ENCODE data around the gene NOTO.
A peak's percentile ranks its signal among the peaks of the same experiment; 100 is the strongest.

The NOTO gene

DNA sequence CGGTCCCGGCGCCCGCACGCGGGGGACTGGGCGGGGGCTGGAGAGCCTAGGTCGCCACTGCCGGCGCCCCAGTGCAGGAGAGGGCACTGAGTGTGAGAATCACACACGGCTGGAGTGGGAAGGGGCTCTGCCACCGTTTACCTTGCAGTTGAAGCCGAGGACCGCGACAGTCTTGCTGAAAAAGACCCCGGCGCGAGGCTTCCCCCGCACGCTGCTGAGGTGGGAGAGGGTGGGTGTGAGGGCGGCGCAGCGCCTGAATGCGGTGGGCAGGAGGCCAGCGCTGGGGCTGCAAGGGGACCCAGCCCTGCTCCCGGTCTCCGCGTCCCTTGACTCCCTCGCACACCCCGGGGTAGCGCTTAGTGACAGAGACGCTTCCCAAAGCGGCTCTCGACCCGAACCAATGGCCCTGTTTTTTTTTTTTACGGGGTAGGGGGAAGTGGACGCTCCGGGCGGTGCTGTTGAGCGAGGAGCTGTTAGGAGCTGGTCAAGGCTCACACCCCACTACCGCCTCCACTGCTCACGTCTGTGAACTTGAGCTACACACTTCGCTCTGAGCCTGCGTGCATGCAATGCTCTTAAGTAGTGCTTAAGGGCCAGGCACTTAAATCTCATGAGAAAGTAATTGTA is 794 bp downstream of the NOTO start:
- DNase-seq: no peak

DNA sequence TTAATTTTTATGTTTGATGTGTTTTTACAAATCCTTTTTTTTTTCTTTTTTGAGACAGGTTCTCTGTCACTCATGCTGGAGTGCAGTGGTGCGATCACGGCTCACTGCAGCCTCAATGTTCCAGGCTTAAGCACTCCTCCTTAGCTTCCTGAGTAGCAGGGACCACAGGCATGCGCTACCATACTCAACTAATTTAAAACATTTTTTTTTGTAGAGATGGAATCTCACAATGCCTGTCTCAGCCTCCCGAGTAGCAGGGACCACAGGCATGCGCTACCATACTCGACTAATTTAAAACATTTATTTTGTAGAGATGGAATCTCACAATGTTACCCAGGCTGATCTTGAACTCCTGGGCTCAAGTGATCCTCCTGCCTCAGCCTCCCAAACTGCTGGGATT is 3.2 kb downstream of the NOTO start:
- no peak for DNase-seq

DNA sequence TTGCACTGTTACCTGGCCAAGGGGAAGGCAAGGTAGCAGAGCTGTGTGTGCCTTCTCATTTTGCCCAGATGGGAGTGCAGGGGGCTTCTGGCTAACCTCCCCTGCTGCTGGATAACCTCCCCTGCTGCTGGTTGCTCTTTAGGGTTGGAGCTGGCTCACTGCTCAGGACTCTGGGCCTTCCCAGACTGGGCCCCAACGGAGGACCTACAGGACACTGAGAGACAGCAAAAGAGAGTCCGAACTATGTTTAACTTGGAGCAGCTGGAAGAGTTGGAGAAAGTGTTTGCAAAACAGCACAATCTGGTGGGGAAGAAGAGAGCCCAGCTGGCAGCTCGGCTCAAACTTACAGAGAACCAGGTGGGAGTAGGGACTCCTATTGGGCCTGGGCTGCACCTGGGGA is 5.9 kb downstream of the NOTO start:
- no peak for DNase-seq

- DNase-seq: no peak
Observed at GRCh38 chr2:73210019-73210418, 7.6 kb downstream of the NOTO start.

DNA sequence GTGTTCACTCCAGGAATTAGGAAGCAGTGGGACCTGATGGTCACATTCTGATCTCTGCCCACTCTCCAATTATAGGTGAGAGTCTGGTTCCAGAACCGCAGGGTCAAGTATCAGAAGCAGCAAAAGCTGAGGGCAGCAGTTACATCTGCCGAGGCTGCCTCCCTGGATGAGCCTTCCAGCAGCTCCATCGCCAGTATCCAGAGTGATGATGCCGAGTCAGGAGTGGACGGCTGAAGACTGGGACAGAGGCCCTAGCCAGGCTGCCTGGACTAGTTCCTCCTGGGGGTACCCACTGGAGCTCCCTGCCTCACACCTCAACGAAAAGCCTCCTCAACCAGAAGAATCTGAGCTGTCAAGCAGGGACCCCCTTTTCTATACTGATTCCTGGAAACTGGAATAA is 8.3 kb downstream of the NOTO start:
- no peak for DNase-seq

- no peak for DNase-seq
Observed at GRCh38 chr2:73212098-73212447, 9.7 kb downstream of the NOTO start.

- DNase-seq: peak; percentile 70
Observed at GRCh38 chr2:73212448-73213176, 10.2 kb downstream of the NOTO start.

DNA sequence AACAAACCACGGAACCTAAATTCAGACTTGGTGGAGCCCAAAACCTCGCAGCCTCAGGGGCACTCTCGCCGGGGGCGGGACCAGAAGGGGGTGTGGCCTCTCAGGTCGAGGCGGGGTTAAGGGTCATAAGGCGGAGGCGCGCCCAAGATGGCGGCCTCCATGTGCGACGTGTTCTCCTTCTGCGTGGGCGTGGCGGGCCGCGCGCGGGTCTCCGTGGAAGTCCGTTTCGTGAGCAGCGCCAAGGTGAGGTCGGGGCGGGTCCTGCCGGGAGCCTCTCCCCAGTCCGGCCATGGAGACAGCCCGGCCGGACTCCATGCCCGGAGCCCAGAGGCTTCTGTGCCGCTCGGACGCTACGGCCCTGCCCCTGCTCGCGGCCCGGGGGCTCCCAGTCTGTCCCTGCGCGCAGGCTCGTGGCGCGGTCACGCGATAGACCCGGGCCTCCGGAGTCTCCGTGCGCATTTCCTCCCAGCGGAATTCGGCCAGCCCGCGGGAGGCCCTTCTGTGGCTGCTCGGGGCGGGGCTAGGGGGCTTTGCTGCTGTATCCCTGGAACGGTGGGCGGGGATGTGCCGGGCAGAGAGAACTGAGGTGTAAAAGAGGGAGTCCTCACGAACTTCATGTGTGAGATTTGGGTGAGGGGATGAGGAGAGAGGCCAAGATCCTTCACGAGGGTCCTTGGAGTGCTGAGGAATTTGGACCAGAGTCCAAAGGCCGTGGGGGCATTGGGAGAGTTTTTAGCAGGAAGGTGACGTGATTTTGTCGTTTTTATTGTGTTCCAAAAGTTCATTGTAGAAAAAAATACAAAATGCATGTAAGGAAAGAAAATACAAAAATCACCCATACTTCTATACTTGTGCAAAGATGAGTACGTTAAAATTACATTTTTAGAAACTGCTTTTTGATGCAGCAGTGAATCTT is 12.0 kb downstream of the NOTO start, which contains the start of gene SMYD5:
Gene SMYD5, plus strand, starts transcription at position 126 of the 916 bp plus-strand sequence. Its CDS starts 22 bp downstream, at position 148.
- DNase-seq: peak; percentile 90

DNA sequence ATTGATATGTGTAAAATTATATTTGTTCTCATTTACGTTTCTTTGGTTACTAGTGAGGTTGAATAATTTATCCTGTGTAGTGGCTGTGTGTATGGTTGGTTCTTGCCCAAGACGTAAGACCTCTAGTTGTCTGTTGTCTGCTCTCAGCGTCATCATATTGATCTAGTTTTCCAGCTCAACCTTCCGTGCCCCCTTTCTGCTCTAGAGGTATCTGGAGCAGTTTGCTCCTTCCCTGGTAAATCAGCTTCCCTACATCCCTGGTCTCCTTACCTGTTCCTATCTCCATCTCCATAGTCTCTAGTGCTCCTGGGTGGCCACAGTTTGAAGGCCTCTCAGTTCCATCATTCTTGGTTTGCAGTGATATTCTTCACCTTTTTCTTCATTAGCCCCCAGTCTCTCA is 12.9 kb downstream of the NOTO start:
- no peak for DNase-seq

- no peak for DNase-seq
Observed at GRCh38 chr2:73217160-73217559, 14.8 kb downstream of the NOTO start.

DNA sequence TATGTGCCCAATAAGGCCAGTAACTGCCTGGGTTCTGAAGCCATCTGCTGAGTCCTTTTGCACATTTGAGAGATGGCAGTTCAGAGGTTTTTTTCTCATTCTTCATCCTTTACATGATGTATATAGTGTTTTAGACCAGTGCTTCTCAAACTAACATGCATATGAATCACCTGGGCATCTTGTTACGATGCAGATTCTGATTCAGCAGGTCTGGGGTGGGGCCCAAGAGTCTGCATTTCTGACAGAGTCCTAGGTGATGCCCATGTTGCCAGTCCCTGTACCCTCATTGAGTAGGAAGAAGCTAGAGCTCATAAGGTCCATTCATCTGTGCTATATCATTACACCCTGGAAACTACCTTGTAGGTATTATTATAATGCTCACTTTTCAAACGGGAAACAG is 15.5 kb downstream of the NOTO start:
- DNase-seq: no peak

- no peak for DNase-seq
Observed at GRCh38 chr2:73218298-73218697, 15.9 kb downstream of the NOTO start.

DNA sequence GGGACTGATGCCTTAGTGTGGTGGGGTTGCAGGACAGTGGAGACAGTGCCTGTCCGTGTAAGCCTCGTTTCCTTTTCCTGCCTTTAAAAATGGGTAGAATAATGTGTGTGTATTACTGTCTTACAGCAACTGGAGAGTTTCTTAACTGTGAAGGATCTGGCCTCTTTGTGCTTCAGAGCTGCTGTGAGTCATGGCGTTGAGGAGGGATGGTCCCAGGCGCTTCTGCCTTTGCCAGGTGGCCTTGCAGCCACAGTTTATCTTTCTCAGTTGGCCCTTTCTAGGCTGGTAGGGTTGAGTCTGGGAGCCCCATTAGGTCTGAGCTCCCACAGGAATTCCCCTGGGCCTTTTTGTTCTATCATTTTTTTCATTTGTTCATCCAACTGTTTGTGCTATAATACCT is 21.4 kb downstream of the NOTO start:
- DNase-seq: no peak

DNA sequence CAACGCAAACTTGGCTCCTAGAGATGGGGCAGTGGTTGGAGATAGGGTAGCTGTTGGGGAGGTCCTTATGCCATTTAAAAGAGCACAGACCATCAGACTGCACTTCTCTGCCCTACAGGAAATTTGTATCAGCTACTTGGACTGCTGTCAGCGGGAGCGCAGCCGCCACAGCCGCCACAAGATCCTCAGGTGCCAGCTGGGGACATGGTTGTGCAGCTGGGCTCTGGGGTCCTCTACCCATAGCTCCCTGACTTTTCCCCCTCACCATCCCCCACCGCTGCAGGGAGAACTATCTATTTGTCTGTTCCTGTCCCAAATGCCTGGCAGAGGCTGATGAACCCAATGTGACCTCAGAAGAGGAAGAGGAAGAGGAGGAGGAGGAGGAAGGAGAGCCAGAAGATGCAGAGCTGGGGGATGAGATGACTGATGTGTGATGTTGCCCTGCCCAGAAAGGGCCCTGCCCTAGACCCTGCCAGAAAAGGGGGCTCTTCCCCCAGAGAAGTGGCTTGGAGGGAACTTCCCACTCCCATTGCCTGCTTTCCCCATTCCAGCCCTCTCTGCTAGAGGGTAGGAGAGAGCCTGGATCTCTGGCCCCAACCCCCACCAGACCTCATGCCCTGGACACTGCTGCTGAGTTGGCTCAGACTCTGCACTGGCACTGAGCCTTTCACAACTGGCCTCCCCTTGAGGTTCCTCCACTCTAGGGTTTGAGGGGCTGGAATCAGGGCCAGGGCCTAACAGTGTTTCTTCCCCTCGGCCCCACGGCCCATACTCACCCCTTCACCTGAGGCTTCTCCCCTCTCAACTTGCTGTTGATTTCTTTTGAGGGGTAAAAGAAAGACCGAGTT is 23.4 kb downstream of the NOTO start:
- no peak for DNase-seq

DNA sequence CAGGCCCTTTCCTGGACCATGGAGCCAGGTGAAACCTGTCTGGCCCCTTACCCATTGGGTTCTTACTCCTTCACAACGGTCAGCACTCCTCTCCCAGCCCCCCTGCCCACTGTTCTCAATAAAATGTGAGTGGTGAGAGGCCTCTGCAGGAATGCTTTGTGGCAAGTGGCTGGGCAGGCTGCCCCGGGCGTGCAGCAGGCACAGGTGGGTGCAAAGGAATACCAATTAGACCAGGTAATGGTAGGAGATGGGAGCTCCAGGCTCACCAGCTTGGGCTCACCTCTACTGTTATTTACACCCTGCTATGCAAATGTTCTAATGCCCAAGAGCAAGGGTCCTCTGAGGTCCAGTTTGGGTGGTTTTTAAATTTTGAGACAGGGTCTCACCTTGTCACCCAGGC is 24.7 kb downstream of the NOTO start:
- no peak for DNase-seq

- no peak for DNase-seq
Observed at GRCh38 chr2:73228631-73229030, 26.3 kb downstream of the NOTO start.

DNA sequence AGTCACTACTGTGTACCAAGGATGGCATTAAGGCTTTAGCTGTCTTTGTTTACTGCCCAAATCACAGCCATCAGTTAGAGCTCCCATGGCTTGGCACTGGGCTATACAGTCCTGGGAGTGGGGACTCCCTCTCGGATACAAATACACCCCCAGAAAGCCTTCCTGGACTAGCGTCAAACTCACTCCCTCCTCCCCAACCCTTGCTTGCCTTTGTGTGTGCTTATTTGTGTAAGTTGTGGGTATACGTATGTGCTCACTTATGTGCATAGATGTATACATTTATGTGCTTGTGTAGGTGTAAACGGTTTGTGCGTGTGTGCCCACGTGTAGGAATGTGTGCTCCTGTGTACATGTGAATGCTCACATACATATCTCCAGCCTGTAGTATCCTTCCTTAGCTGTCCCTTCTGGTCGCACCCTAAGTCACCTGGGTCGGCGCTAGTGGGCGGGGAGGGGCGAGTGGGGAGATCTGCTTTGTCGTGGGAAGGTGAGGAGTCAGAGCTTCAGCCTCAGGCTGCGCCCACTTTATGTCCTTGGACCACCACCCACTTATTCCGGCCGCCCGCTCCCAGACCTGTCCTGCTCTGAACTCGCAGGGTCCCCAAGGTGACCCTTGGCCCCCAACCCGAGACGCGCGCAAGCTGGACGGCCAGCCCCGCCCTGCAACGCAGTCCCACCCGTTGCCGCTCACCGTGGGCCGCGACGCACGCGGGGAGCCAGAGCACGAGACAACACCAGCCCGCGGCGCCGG is 30.2 kb downstream of the NOTO start:
- peak; percentile 6 for DNase-seq

- DNase-seq: peak; percentile 98
Observed at GRCh38 chr2:73233154-73233931, 31.0 kb downstream of the NOTO start, which contains the start of gene PRADC1. PRADC1 (minus strand) TSS chr2:73233239; CDS start chr2:73233160, 79 bp downstream.

DNA sequence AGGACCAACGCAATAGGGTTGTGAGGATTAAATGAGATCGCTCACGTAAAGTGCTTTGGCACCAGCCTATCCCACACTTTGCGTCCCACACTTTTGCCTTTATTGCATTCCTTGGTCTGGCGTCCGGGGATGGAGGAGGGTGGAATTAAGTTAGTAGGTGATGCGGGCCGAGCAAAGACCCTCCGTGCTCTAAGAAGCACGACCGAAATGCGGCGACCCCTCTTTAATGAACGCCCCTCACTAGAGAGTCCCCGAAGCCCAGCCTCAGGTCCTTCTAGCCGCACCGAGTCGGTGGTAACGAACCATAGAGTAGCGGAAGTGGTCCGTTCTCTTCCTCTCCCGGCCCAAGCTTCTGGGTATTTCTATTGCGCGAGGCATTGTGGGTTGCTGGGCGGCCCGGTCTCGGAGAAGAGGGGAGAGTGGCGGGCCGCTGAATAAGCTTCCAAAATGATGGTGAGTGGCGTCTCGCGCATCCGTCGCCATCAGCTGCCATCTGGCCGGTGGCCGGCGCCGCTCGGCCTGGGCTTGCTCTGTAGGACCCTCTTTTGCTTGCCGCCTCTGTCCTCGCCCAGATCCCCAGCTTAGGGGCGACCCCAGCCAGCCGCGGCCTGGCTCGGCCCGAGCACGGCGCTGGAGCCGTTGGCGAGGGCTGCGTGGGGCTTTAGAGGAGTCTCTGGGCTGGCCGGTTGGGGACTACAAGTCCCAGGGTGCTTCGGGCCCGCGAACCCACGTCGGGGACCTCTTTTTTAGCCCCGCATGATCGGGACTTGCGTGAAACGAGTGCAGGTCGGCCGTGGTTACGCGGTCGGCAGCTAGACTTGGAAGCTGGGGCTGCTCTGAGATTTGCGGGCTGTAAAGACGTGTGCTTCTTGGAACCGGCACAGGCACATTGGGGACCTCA is 31.8 kb downstream of the NOTO start, which contains the start of gene CCT7:
Gene CCT7, plus strand, starts transcription at position 377 of the 901 bp plus-strand sequence. Its CDS starts 71 bp downstream, at position 448.
- DNase-seq: peak; percentile 93
